ENCODE data around the gene KDM5C.

The KDM5C gene

GRCh38 chrX:53257166-53257565, 32.2 kb upstream of the KDM5C start:
- H3K4me3 ChIP-seq (ENCODE audit: control insufficient read depth, low read depth, low read length), result no peak overlapping the region
- TF ChIP-seq, protein P1, sequence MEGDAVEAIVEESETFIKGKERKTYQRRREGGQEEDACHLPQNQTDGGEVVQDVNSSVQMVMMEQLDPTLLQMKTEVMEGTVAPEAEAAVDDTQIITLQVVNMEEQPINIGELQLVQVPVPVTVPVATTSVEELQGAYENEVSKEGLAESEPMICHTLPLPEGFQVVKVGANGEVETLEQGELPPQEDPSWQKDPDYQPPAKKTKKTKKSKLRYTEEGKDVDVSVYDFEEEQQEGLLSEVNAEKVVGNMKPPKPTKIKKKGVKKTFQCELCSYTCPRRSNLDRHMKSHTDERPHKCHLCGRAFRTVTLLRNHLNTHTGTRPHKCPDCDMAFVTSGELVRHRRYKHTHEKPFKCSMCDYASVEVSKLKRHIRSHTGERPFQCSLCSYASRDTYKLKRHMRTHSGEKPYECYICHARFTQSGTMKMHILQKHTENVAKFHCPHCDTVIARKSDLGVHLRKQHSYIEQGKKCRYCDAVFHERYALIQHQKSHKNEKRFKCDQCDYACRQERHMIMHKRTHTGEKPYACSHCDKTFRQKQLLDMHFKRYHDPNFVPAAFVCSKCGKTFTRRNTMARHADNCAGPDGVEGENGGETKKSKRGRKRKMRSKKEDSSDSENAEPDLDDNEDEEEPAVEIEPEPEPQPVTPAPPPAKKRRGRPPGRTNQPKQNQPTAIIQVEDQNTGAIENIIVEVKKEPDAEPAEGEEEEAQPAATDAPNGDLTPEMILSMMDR (IDR thresholded peaks at IDR 0.05; ENCODE audit: control insufficient read depth, insufficient read depth, low read depth, low read length, missing control alignments), result no peak
- DNase-seq (ENCODE audit: low read depth), result no peak

GRCh38 chrX:53256446-53257041, 31.5 kb upstream of the KDM5C start:
- DNase-seq (ENCODE audit: low read depth), result no peak
- TF ChIP-seq, protein P1 (IDR thresholded peaks at IDR 0.05; ENCODE audit: control insufficient read depth, insufficient read depth, low read depth, low read length, missing control alignments), result no peak
- H3K4me3 ChIP-seq (ENCODE audit: control insufficient read depth, low read depth, low read length), result no peak overlapping the region

GRCh38 chrX:53255738-53256191, 30.8 kb upstream of the KDM5C start:
- DNase-seq (ENCODE audit: low read depth), result no peak

GRCh38 chrX:53254570-53255461, 29.8 kb upstream of the KDM5C start:
- no peak overlapping the region for H3K4me3 ChIP-seq (ENCODE audit: control insufficient read depth, low read depth, low read length)
- no peak for DNase-seq (ENCODE audit: low read depth)
- TF ChIP-seq, protein P1 (IDR thresholded peaks at IDR 0.05; ENCODE audit: control insufficient read depth, insufficient read depth, low read depth, low read length, missing control alignments), result no peak

More at GRCh38 chrX:53255738-53256191, 30.8 kb upstream of the KDM5C start:
- no peak overlapping the region for H3K4me3 ChIP-seq (ENCODE audit: control insufficient read depth, low read depth, low read length)
- TF ChIP-seq, protein P1 (IDR thresholded peaks at IDR 0.05; ENCODE audit: control insufficient read depth, insufficient read depth, low read depth, low read length, missing control alignments), result no peak

GRCh38 chrX:53253293-53254020, 28.4 kb upstream of the KDM5C start:
- TF ChIP-seq, protein P1 (IDR thresholded peaks at IDR 0.05; ENCODE audit: control insufficient read depth, insufficient read depth, low read depth, low read length, missing control alignments), result no peak
- no peak overlapping the region for H3K4me3 ChIP-seq (ENCODE audit: control insufficient read depth, low read depth, low read length)
- DNase-seq (ENCODE audit: low read depth), result no peak

DNA sequence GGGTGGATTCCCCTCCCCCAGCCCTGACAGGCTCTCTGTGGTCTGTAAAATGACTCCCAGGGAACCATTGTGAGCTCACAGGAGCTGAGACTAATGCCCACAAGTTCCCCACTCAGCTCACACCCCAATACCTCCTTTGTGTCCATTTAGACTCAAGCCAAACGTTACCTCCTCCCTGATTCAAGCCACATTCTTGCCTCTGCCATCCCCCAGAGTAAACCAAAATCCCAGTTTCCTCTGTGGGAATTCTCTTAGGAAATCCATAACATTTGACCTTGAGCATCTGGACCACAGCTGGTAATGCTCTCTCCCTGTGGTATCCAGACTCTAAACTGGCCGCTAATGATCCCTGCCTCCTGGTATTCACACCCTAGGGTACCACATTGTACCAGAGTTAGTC, 26.3 kb upstream of the KDM5C start:
- H3K4me3 ChIP-seq (ENCODE audit: control insufficient read depth, low read depth, low read length), result no peak overlapping the region
- TF ChIP-seq, protein P1 (IDR thresholded peaks at IDR 0.05; ENCODE audit: control insufficient read depth, insufficient read depth, low read depth, low read length, missing control alignments), result no peak

More for the DNA sequence above, 26.3 kb upstream of the KDM5C start:
- DNase-seq (ENCODE audit: low read depth), result no peak

Measured in AG09309 (cell line).